Activated T-helper 17 cell treated with anti-CD3 and anti-CD28 coated beads, Interleukin-2, amount 50 U/mL, for 72 hours (primary cell): ENCODE data around the gene ZNF639. TPM values are rescaled to one million over a fixed set of nuclear protein-coding genes. Genes with fewer than 3 reads are reported as not detected.
A peak's percentile ranks its signal among the peaks of the same experiment; 100 is the strongest.
"Not testable (repeated sequence)": the region's sequence is repeated elsewhere in the genome, so short reads cannot be mapped to it uniquely, and the experiment has no call there.

Experiments used
- ATAC-seq: fragments of 150-1000 bp; cut with Tn5 transposase; replicated peaks from 2 replicates; pipeline ENCODE4 v1.10.0; 2021; ENCODE audit warnings: mild to moderate bottlenecking, moderate library complexity
- H3K27ac Mint-ChIP-seq: one replicate; pipeline ENCODE4 v1.8.0; 2022; ENCODE audit warnings: mixed read lengths
- H3K27me3 Mint-ChIP-seq: one replicate; pipeline ENCODE4 v1.8.0; 2022; ENCODE audit warnings: mixed read lengths
- H3K36me3 Mint-ChIP-seq: one replicate; pipeline ENCODE4 v1.8.0; 2022; ENCODE audit warnings: low read depth, mild to moderate bottlenecking, mixed read lengths
- H3K4me1 Mint-ChIP-seq: one replicate; pipeline ENCODE4 v1.8.0; 2022; ENCODE audit warnings: mixed read lengths
- H3K4me3 Mint-ChIP-seq: one replicate; pipeline ENCODE4 v1.8.0; 2022; ENCODE audit warnings: mild to moderate bottlenecking, mixed read lengths
- H3K9me3 Mint-ChIP-seq: one replicate; pipeline ENCODE4 v1.8.0; 2022; ENCODE audit warnings: mixed read lengths
- total RNA-seq, 2 donors: library from RNA; stranded (reverse); gene quantifications; one replicate each; pipeline ENCODE4 v1.2.3, GENCODE V29; 2022

Gene ZNF639
- 10 to 100 TPM; 16.6 to 35.3 TPM for total RNA-seq

- Mint-ChIP-seq H3K27me3 (no peaks in the 10 kb centered on the region), H3K9me3 (no peaks in the 10 kb centered on the region), H3K4me1 (peaks cover 29% of the 10 kb centered on the region), H3K4me3 (peak within 1 kb of the TSS; percentile 94), H3K27ac (peak within 1 kb of the TSS; percentile 95), H3K36me3 (peaks cover 25% of the 10 kb centered on the region)
- ATAC-seq, result peak; percentile 77
Observed at GRCh38 chr3:179322286-179323196, at the start of gene ZNF639. Gene ZNF639, plus strand, starts transcription at chr3:179323031. Its CDS starts 5,263 bp downstream, at chr3:179328294.

GRCh38 chr3:179274434-179274833 is 48.4 kb upstream of the ZNF639 start:
- ATAC-seq, H3K27ac Mint-ChIP-seq, H3K4me1 Mint-ChIP-seq, H3K36me3 Mint-ChIP-seq, H3K9me3 Mint-ChIP-seq, H3K4me3 Mint-ChIP-seq: not testable (repeated sequence)
- peaks cover 14% of the 10 kb centered on the region for H3K27me3 Mint-ChIP-seq

- no peaks in the 10 kb centered on the region for H3K36me3 Mint-ChIP-seq
- no peaks in the 10 kb centered on the region for H3K4me1 Mint-ChIP-seq
- H3K27ac Mint-ChIP-seq, result no peak overlapping the region
- H3K4me3 Mint-ChIP-seq, result no peak overlapping the region
- ATAC-seq, result no peak
- H3K27me3 Mint-ChIP-seq, result peaks cover 15% of the 10 kb centered on the region
- no peaks in the 10 kb centered on the region for H3K9me3 Mint-ChIP-seq
Observed at GRCh38 chr3:179276001-179276400, 46.8 kb upstream of the ZNF639 start.

GRCh38 chr3:179276743-179277142 is 46.1 kb upstream of the ZNF639 start:
- no peak overlapping the region for H3K4me3 Mint-ChIP-seq
- H3K27me3 Mint-ChIP-seq, result peaks cover 15% of the 10 kb centered on the region
- no peaks in the 10 kb centered on the region for H3K9me3 Mint-ChIP-seq
- ATAC-seq, result no peak
- no peaks in the 10 kb centered on the region for H3K36me3 Mint-ChIP-seq
- H3K4me1 Mint-ChIP-seq, result no peaks in the 10 kb centered on the region
- H3K27ac Mint-ChIP-seq, result no peak overlapping the region

- Mint-ChIP-seq H3K36me3 (no peaks in the 10 kb centered on the region), H3K4me3 (no peak overlapping the region), H3K9me3 (no peaks in the 10 kb centered on the region), H3K4me1 (no peaks in the 10 kb centered on the region), H3K27ac (no peak overlapping the region), H3K27me3 (peaks cover 24% of the 10 kb centered on the region)
- ATAC-seq, result no peak
Observed at GRCh38 chr3:179278151-179278550, 44.7 kb upstream of the ZNF639 start.

- Mint-ChIP-seq H3K27ac (no peak overlapping the region), H3K4me3 (no peak overlapping the region), H3K9me3 (no peaks in the 10 kb centered on the region), H3K27me3 (peaks cover 24% of the 10 kb centered on the region), H3K36me3 (no peaks in the 10 kb centered on the region), H3K4me1 (no peaks in the 10 kb centered on the region)
- no peak for ATAC-seq
Observed at GRCh38 chr3:179278932-179279693, 43.7 kb upstream of the ZNF639 start.

- no peak for ATAC-seq
- Mint-ChIP-seq H3K36me3 (no peaks in the 10 kb centered on the region), H3K27ac (no peak overlapping the region), H3K27me3 (peaks cover 24% of the 10 kb centered on the region), H3K4me3 (no peak overlapping the region), H3K9me3 (no peaks in the 10 kb centered on the region), H3K4me1 (no peaks in the 10 kb centered on the region)
Observed at GRCh38 chr3:179279837-179280236, 43.0 kb upstream of the ZNF639 start.

GRCh38 chr3:179281825-179282224 is 41.0 kb upstream of the ZNF639 start:
- no peaks in the 10 kb centered on the region for H3K4me1 Mint-ChIP-seq
- no peaks in the 10 kb centered on the region for H3K9me3 Mint-ChIP-seq
- no peak overlapping the region for H3K27ac Mint-ChIP-seq
- no peak for ATAC-seq
- no peak overlapping the region for H3K4me3 Mint-ChIP-seq
- no peaks in the 10 kb centered on the region for H3K36me3 Mint-ChIP-seq
- peaks cover 15% of the 10 kb centered on the region for H3K27me3 Mint-ChIP-seq

- H3K36me3 Mint-ChIP-seq, result no peaks in the 10 kb centered on the region
- peaks cover 9% of the 10 kb centered on the region for H3K27me3 Mint-ChIP-seq
- no peaks in the 10 kb centered on the region for H3K4me1 Mint-ChIP-seq
- no peak for ATAC-seq
- H3K4me3 Mint-ChIP-seq, result no peak overlapping the region
- H3K9me3 Mint-ChIP-seq, result no peaks in the 10 kb centered on the region
- H3K27ac Mint-ChIP-seq, result no peak overlapping the region
Observed at GRCh38 chr3:179286331-179286730, 36.5 kb upstream of the ZNF639 start.

- H3K4me1 Mint-ChIP-seq, result no peaks in the 10 kb centered on the region
- no peaks in the 10 kb centered on the region for H3K36me3 Mint-ChIP-seq
- ATAC-seq, result no peak
- H3K27me3 Mint-ChIP-seq, result peaks cover 4% of the 10 kb centered on the region
- H3K27ac Mint-ChIP-seq, result no peak overlapping the region
- H3K9me3 Mint-ChIP-seq, result no peaks in the 10 kb centered on the region
- H3K4me3 Mint-ChIP-seq, result no peak overlapping the region
Observed at GRCh38 chr3:179288845-179289244, 34.0 kb upstream of the ZNF639 start.

- H3K4me1 Mint-ChIP-seq, result no peaks in the 10 kb centered on the region
- no peak overlapping the region for H3K27ac Mint-ChIP-seq
- no peak overlapping the region for H3K4me3 Mint-ChIP-seq
- peaks cover 4% of the 10 kb centered on the region for H3K27me3 Mint-ChIP-seq
- H3K9me3 Mint-ChIP-seq, result no peaks in the 10 kb centered on the region
- H3K36me3 Mint-ChIP-seq, result no peaks in the 10 kb centered on the region
- ATAC-seq, result no peak
Observed at GRCh38 chr3:179289295-179289694, 33.5 kb upstream of the ZNF639 start.

GRCh38 chr3:179292450-179292849 is 30.4 kb upstream of the ZNF639 start:
- peaks cover 3% of the 10 kb centered on the region for H3K9me3 Mint-ChIP-seq
- no peak overlapping the region for H3K27ac Mint-ChIP-seq
- H3K4me1 Mint-ChIP-seq, result no peaks in the 10 kb centered on the region
- H3K36me3 Mint-ChIP-seq, result no peaks in the 10 kb centered on the region
- peaks cover 12% of the 10 kb centered on the region for H3K27me3 Mint-ChIP-seq
- no peak overlapping the region for H3K4me3 Mint-ChIP-seq
- ATAC-seq, result no peak

- no peaks in the 10 kb centered on the region for H3K36me3 Mint-ChIP-seq
Observed at GRCh38 chr3:179297971-179298725, 24.7 kb upstream of the ZNF639 start.

GRCh38 chr3:179299316-179299715 is 23.5 kb upstream of the ZNF639 start:
- peaks cover 12% of the 10 kb centered on the region for H3K27me3 Mint-ChIP-seq
- H3K27ac Mint-ChIP-seq, result no peak overlapping the region
- H3K9me3 Mint-ChIP-seq, result peaks cover 3% of the 10 kb centered on the region

More at GRCh38 chr3:179297971-179298725, 24.7 kb upstream of the ZNF639 start:
- no peak overlapping the region for H3K4me3 Mint-ChIP-seq
- H3K27me3 Mint-ChIP-seq, result peaks cover 8% of the 10 kb centered on the region
- ATAC-seq, result no peak
- H3K4me1 Mint-ChIP-seq, result no peaks in the 10 kb centered on the region
- H3K9me3 Mint-ChIP-seq, result peaks cover 3% of the 10 kb centered on the region
- H3K27ac Mint-ChIP-seq, result no peak overlapping the region

More at GRCh38 chr3:179299316-179299715, 23.5 kb upstream of the ZNF639 start:
- ATAC-seq, result no peak
- Mint-ChIP-seq H3K4me1 (no peaks in the 10 kb centered on the region), H3K36me3 (no peaks in the 10 kb centered on the region), H3K4me3 (no peak overlapping the region)
